Globus pallidus (tissue), 1 donor: Measurements from ENCODE around the gene ZNF362.
"Not testable (repeated sequence)": the region's sequence is repeated elsewhere in the genome, so short reads cannot be mapped to it uniquely, and the experiment has no call there.

Source experiments
- DNase-seq: peaks from one replicate; pipeline ENCODE4 v3.0.0-alpha.2; 2015; ENCODE audit warnings: low spot score

Gene ZNF362

GRCh38 chr1:33287317-33287716 is 31.0 kb downstream of the ZNF362 start:
- no peak for DNase-seq

- DNase-seq = no peak
Measured at GRCh38 chr1:33288976-33289857, 32.9 kb downstream of the ZNF362 start.

DNA sequence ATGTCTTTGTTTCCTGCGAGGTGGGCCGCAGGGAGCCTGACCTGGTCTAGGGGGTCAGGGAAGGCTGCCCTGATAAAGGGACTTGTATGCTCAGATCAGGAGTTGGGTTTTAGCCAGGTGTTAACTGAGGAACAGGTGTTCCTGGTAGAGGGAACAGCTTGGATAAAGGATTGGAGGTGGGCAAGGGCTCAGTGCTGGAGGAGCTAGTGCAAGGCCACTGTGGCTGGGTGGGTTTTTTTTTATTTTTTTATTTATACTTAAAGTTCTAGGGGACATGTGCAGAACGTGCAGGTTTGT is 33.5 kb downstream of the ZNF362 start:
- no peak for DNase-seq

DNA sequence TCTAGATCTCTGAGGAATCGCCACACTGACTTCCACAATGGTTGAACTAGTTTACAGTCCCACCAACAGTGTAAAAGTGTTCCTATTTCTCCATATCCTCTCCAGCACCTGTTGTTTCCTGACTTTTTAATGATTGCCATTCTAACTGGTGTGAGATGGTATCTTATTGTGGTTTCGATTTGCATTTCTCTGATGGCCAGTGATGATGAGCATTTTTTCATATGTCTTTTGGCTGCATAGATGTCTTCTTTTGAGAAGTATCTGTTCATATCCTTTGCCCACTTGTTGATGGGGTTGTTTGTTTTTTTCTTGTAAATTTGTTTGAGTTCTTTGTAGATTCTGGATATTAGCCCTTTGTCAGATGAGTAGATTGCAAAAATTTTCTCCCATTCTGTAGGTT is 34.3 kb downstream of the ZNF362 start:
- not testable (repeated sequence) for DNase-seq

DNA sequence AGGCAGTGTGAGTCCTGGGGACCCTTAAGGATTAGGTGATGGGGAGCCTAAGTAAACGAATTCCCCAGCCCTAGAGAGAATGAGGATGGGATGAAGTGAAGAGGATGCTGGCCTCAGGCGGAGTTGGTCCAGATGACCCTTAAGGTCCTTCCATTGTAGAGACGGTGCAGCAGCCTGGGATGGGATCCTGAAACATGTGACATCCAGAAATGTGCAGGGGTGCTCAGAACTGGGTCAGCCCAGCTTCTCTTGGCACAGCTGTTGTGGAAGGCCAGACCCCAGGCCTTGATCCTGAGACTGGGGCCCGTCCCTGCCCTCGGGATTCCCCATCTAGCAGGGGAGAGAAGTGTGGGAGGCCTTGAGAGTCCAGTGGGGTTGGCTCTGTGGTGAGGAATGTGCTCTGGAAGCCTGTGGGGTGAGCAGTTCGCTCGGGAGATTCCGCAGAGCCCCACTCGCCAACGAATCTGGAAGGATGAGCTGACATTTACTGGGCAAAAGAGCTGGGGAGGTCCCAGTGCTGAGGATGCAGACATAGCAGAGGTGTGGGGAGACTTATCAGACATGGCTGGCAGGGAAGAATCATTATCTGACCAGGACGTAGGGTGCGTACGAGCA is 36.5 kb downstream of the ZNF362 start:
- DNase-seq = no peak

- no peak for DNase-seq
Measured at GRCh38 chr1:33294071-33295010, 38.0 kb downstream of the ZNF362 start.

GRCh38 chr1:33295023-33295422 is 38.7 kb downstream of the ZNF362 start:
- DNase-seq = no peak

- peak; percentile 77 for DNase-seq
Measured at GRCh38 chr1:33295450-33296081, 39.3 kb downstream of the ZNF362 start.

DNA sequence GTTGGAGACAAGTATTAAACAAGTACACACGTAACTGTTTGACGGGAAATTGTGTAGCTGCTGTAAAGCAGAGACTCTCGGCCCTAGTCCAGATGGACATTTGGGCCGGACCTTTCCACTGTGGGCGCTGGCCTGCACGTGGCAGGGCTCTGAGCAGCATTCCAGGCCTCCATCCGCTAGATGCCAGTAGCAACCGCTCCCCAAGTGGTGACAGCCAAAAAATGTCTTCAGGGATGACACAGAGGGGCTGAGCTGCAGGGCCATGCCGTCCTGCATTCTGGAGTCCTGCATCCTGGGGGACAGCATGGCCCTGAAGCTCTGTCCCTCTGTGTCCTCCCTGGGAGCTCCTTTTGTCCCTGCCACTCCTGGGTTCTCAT is 39.8 kb downstream of the ZNF362 start:
- DNase-seq = no peak

DNA sequence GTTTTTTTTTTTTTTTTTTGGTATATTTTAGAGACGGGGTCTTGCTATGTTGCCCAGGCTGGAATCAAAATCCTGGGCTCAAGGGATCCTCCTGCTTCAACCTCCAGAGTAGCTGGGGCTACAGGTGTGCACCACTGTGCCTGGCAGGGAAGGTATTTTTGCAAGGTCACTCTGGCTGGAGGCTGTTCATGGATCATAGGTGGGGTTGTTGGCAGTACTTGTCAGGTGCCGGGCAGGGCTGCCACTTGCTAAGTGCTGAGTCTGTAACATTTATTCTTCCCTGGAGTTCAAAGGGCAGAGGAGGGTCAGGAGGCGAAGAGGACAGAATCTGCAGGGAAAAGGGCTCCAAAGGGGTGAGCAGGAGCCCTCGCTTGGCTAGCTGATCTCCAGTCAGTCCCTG is 40.5 kb downstream of the ZNF362 start:
- no peak for DNase-seq

- no peak for DNase-seq
Measured at GRCh38 chr1:33297911-33298622, 41.8 kb downstream of the ZNF362 start.

- peak; percentile 19 for DNase-seq
Measured at GRCh38 chr1:33298623-33299277, 42.5 kb downstream of the ZNF362 start.

GRCh38 chr1:33299461-33300155 is 43.3 kb downstream of the ZNF362 start:
- DNase-seq = no peak

- DNase-seq = peak; percentile 17
Measured at GRCh38 chr1:33300673-33301072, 44.4 kb downstream of the ZNF362 start.

- DNase-seq = no peak
Measured at GRCh38 chr1:33301273-33301984, 45.1 kb downstream of the ZNF362 start.

DNA sequence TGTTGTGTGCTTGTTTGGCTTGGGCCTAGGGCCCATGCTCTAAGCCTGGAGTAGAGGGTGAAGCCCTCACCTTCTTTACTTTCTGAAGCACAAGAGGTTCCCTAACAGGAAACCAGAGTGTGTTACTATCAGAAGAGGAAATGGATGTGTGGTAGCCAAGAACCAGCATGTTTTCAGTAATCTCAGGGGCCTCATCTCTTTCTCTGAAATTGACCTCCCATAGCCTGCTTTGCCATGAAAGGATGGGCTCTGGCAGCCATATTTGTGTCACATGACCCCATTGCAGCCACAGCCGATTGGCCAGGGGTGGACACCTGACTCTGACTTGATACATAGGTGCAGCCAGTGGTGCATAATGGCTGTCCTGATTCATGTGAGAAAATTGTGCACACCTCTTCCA is 46.0 kb downstream of the ZNF362 start:
- DNase-seq = no peak

- DNase-seq = no peak
Measured at GRCh38 chr1:33305016-33305415, 48.7 kb downstream of the ZNF362 start.

- DNase-seq = no peak
Measured at GRCh38 chr1:33305816-33306652, 49.7 kb downstream of the ZNF362 start.
